DOHH2 (cell line): ENCODE results near the gene IL20.

Experiments
- H3F3A ChIP-seq: fragments of 200-600 bp; sonication (generic), shearing (Covaris generic); 2 replicates; pipeline ENCODE4 v1.6.0; 2016; ENCODE audit warnings: antibody characterized with exemption, mild to moderate bottlenecking; ENCODE audit not compliant: control insufficient read depth, insufficient read depth
- H3K27ac ChIP-seq: fragments of 200-600 bp; sonication (generic); 2 replicates; pipeline ENCODE4 v1.5.1; 2014; ENCODE audit warnings: low read depth, mild to moderate bottlenecking, low read length, moderate library complexity
- H3K27me3 ChIP-seq: fragments of 200-600 bp; sonication (generic); 2 replicates; pipeline ENCODE4 v1.6.1; 2014; ENCODE audit warnings: mild to moderate bottlenecking, low read length, mixed read lengths; ENCODE audit not compliant: control insufficient read depth
- H3K36me3 ChIP-seq: fragments of 200-600 bp; sonication (generic); 2 replicates; pipeline ENCODE4 v1.6.1; 2014; ENCODE audit warnings: mild to moderate bottlenecking, low read length, moderate library complexity, mixed read lengths; ENCODE audit not compliant: control insufficient read depth
- H3K4me1 ChIP-seq: fragments of 200-600 bp; sonication (generic); 2 replicates; pipeline ENCODE4 v1.6.1; 2014; ENCODE audit warnings: mild to moderate bottlenecking, low read length, mixed read lengths; ENCODE audit not compliant: control insufficient read depth
- H3K4me2 ChIP-seq: fragments of 200-600 bp; sonication (generic); 2 replicates; pipeline ENCODE4 v1.6.0; 2014; ENCODE audit warnings: mild to moderate bottlenecking, low read length, moderate library complexity
- H3K4me3 ChIP-seq: fragments of 200-600 bp; sonication (generic); 2 replicates; pipeline ENCODE4 v1.5.1; 2014; ENCODE audit warnings: mild to moderate bottlenecking, low read length, mixed read lengths
- H3K79me2 ChIP-seq: fragments of 200-600 bp; sonication (generic); 2 replicates; pipeline ENCODE4 v1.6.1; 2014; ENCODE audit warnings: mild to moderate bottlenecking, low read length, mixed read lengths; ENCODE audit not compliant: control insufficient read depth
- H3K9me2 ChIP-seq: fragments of 200-600 bp; sonication (generic); replicated peaks from 2 replicates; pipeline ENCODE4 v1.6.1; 2014; ENCODE audit warnings: mild to moderate bottlenecking, low read length, mixed read lengths; ENCODE audit not compliant: control insufficient read depth
- H3K9me3 ChIP-seq: fragments of 200-600 bp; sonication (generic); 2 replicates; pipeline ENCODE4 v1.6.1; 2014; ENCODE audit warnings: antibody characterized with exemption, low read length, mixed read lengths; ENCODE audit not compliant: control insufficient read depth, insufficient read depth
- H4K20me1 ChIP-seq: fragments of 200-600 bp; sonication (generic); 2 replicates; pipeline ENCODE4 v1.6.0; 2014; ENCODE audit warnings: low read depth, mild to moderate bottlenecking, antibody characterized with exemption, low read length, moderate library complexity; ENCODE audit not compliant: control insufficient read depth, insufficient read depth
- CTCF ChIP-seq: fragments of 200-600 bp; sonication (generic); IDR thresholded peaks from one replicate; pipeline ENCODE4 v1.5.1; 2014; ENCODE audit warnings: antibody characterized with exemption, mild to moderate bottlenecking, low read depth, low read length; ENCODE audit not compliant: poor library complexity, severe bottlenecking
- EZH2phosphoT487 ChIP-seq: fragments of 200-600 bp; sonication (generic); IDR thresholded peaks from 2 replicates; pipeline ENCODE4 v1.6.1; 2017; ENCODE audit warnings: borderline replicate concordance, mild to moderate bottlenecking, antibody characterized with exemption, low read length, moderate library complexity, mixed read lengths

The IL20 gene

GRCh38 chr1:206847337-206847834, 18.0 kb upstream of the IL20 start:
- Histone ChIP-seq H3K27ac (no peak overlapping the region), H3K36me3 (no peaks in the 10 kb centered on the region), H3F3A (no peaks in the 10 kb centered on the region), H3K9me3 (no peaks in the 10 kb centered on the region), H3K27me3 (peaks cover 3% of the 10 kb centered on the region; the same call in 1 of the 2 replicates), H3K9me2 (no peaks in the 10 kb centered on the region), H3K4me3 (no peak overlapping the region), H3K79me2 (no peaks in the 10 kb centered on the region), H3K4me2 (no peak overlapping the region), H3K4me1 (no peaks in the 10 kb centered on the region), H4K20me1 (no peaks in the 10 kb centered on the region)
- TF ChIP-seq CTCF (no peak), EZH2phosphoT487 (no peak)

GRCh38 chr1:206847946-206848345, 17.5 kb upstream of the IL20 start:
- no peak overlapping the region for H3K4me3 ChIP-seq
- H3K27me3 ChIP-seq: peaks cover 3% of the 10 kb centered on the region; the same call in 1 of the 2 replicates
- no peaks in the 10 kb centered on the region for H4K20me1 ChIP-seq
- H3K36me3 ChIP-seq: no peaks in the 10 kb centered on the region
- no peak overlapping the region for H3K27ac ChIP-seq
- TF ChIP-seq EZH2phosphoT487 (no peak), CTCF (no peak)
- H3K9me3 ChIP-seq: no peaks in the 10 kb centered on the region
- H3F3A ChIP-seq: no peaks in the 10 kb centered on the region
- no peaks in the 10 kb centered on the region for H3K4me1 ChIP-seq
- no peak overlapping the region for H3K4me2 ChIP-seq
- H3K79me2 ChIP-seq: no peaks in the 10 kb centered on the region
- H3K9me2 ChIP-seq: no peaks in the 10 kb centered on the region

- H3K4me1 ChIP-seq: no peaks in the 10 kb centered on the region
- H3K9me2 ChIP-seq: no peaks in the 10 kb centered on the region
- no peak overlapping the region for H3K4me2 ChIP-seq
- H3K27ac ChIP-seq: no peak overlapping the region
- no peaks in the 10 kb centered on the region for H3K9me3 ChIP-seq
- no peaks in the 10 kb centered on the region for H3K36me3 ChIP-seq
- TF ChIP-seq EZH2phosphoT487: no peak
- no peak for TF ChIP-seq CTCF
- peaks cover 3% of the 10 kb centered on the region; the same call in 1 of the 2 replicates for H3K27me3 ChIP-seq
- H4K20me1 ChIP-seq: no peaks in the 10 kb centered on the region
- no peak overlapping the region for H3K4me3 ChIP-seq
- no peaks in the 10 kb centered on the region for H3F3A ChIP-seq
- H3K79me2 ChIP-seq: no peaks in the 10 kb centered on the region
Observed at GRCh38 chr1:206850401-206850800, 15.0 kb upstream of the IL20 start.
